ENCODE data around the gene CARMIL3.

DNA sequence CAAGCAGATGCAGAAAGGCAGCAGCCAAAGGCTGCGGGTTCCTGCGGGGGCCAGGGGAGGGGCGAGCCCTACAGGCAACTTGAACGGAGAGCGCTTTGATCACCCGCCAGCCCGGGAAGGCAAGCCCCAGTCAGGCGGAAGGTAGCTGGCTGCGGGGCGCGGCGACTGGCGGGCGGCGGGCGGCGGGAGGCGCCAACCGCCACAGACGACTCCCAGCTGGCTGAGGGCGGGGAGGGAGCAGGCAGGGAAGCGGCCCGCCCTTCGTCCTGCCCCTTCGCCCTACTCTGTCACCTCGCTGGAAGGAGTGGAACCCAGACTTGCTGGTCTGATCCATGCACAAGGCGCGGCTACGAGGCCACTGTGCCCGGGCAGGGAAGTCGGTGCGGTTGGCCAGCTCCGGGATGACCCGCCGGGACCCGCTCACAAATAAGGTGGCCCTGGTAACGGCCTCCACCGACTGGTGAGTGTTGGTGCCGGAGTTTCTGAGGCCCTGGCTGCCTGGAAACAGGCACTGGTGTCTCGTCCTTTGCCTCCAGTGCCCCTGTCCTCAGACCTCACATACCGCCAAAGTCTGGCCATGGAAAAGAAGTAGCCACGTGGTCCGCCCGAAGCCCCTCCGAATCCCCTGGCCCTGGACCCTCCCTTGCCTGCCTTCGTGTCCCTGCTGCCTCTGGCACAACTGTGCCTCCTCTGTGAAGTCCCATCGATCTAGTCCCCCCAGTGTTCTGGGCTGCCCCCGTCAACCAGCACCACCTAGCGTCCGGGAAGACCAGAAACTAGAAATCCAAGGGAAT, 15.4 kb upstream of the CARMIL3 start:
- no peak for TF ChIP-seq SUZ12 (IDR thresholded peaks at IDR 0.05; ENCODE audit: extremely low read depth, insufficient read depth, insufficient read length)
- TF ChIP-seq YY1 (IDR thresholded peaks at IDR 0.05; ENCODE audit: insufficient read depth, insufficient read length) = no peak
